Ovary (tissue), 3 donors: ENCODE data around the gene ARHGEF40.

Experiments used
- POLR2A ChIP-seq: fragments of 450-650 bp; IDR thresholded peaks from one replicate; pipeline ENCODE4 v1.6.1; 2017; ENCODE audit warnings: antibody characterized with exemption, mild to moderate bottlenecking, moderate library complexity
- TF ChIP-seq, protein P1 (sequence below), 3 donors: fragments of 450-650 bp in 2 of 3; fragments of 200-600 bp in 1 of 3; IDR thresholded peaks; one replicate each; pipeline versions ENCODE4 v1.5.1 to v1.8.0; 2016 to 2022; ENCODE audit warnings: antibody characterized with exemption in 3 of 3, mild to moderate bottlenecking in 1 of 3
- donor health status: DM: no; HTN: no; CAD: no.

GRCh38 chr14:21023817-21024584 is 46.1 kb upstream of the ARHGEF40 start:
- TF ChIP-seq, protein P1, sequence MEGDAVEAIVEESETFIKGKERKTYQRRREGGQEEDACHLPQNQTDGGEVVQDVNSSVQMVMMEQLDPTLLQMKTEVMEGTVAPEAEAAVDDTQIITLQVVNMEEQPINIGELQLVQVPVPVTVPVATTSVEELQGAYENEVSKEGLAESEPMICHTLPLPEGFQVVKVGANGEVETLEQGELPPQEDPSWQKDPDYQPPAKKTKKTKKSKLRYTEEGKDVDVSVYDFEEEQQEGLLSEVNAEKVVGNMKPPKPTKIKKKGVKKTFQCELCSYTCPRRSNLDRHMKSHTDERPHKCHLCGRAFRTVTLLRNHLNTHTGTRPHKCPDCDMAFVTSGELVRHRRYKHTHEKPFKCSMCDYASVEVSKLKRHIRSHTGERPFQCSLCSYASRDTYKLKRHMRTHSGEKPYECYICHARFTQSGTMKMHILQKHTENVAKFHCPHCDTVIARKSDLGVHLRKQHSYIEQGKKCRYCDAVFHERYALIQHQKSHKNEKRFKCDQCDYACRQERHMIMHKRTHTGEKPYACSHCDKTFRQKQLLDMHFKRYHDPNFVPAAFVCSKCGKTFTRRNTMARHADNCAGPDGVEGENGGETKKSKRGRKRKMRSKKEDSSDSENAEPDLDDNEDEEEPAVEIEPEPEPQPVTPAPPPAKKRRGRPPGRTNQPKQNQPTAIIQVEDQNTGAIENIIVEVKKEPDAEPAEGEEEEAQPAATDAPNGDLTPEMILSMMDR (IDR thresholded peaks at IDR 0.05): no peak
- TF ChIP-seq POLR2A: no peak
